ENCODE results near the gene CCR2. TPM values are rescaled to one million over a fixed set of nuclear protein-coding genes. Genes with fewer than 3 reads are reported as not detected.
A peak's percentile ranks its signal among the peaks of the same experiment; 100 is the strongest.

The CCR2 gene
- total and polyA plus RNA-seq, 2 donors from 2014 or later = 0.62 to 8.1 TPM

GRCh38 chr3:46356909-46357308, 3.0 kb downstream of the CCR2 start:
- Histone ChIP-seq H3K27ac (ENCODE audit: low read depth in 2 of 2, low read length in 2 of 2) (no peak overlapping the region), H3K9me3 (ENCODE audit: control insufficient read depth in 2 of 3, insufficient read depth in 1 of 3, low read length in 3 of 3) (no peaks in the 10 kb centered on the region), H3K27me3 (ENCODE audit: control insufficient read depth, insufficient read depth, low read length) (no peaks in the 10 kb centered on the region), H3K9ac (ENCODE audit: low read length in 3 of 3) (no peak overlapping the region), H3K36me3 (ENCODE audit: control insufficient read depth in 2 of 3, insufficient read depth in 3 of 3, low read length in 3 of 3) (no peaks in the 10 kb centered on the region), H3K4me3 (ENCODE audit: low read length in 3 of 3) (peak overlapping the region in 1 of 3 donors; percentile 4), H3K4me1 (ENCODE audit: control insufficient read depth in 2 of 3, insufficient read depth in 2 of 3, low read depth in 1 of 3, low read length in 3 of 3) (no peaks in the 10 kb centered on the region)
- DNase-seq (no peak), FAIRE-seq (no peak)
- TF ChIP-seq CTCF (IDR thresholded peaks at IDR 0.05; ENCODE audit: borderline replicate concordance, extremely low read depth, insufficient read depth) = no peak
- intact Hi-C loops (cut with DNase I) = no loop called here

- intact Hi-C loops (cut with DNase I) = no loop called here
- Histone ChIP-seq H3K4me3 (ENCODE audit: low read length in 3 of 3) (no peak overlapping the region), H3K27ac (ENCODE audit: low read depth in 2 of 2, low read length in 2 of 2) (no peak overlapping the region), H3K27me3 (ENCODE audit: control insufficient read depth, insufficient read depth, low read length) (no peaks in the 10 kb centered on the region), H3K4me1 (ENCODE audit: control insufficient read depth in 2 of 3, insufficient read depth in 2 of 3, low read depth in 1 of 3, low read length in 3 of 3) (no peaks in the 10 kb centered on the region), H3K36me3 (ENCODE audit: control insufficient read depth in 2 of 3, insufficient read depth in 3 of 3, low read length in 3 of 3) (no peaks in the 10 kb centered on the region), H3K9ac (ENCODE audit: low read length in 3 of 3) (no peak overlapping the region), H3K9me3 (ENCODE audit: control insufficient read depth in 2 of 3, insufficient read depth in 1 of 3, low read length in 3 of 3) (no peaks in the 10 kb centered on the region)
- no peak for TF ChIP-seq CTCF (IDR thresholded peaks at IDR 0.05; ENCODE audit: borderline replicate concordance, extremely low read depth, insufficient read depth)
- FAIRE-seq (no peak), DNase-seq (no peak)
Measured at GRCh38 chr3:46358466-46358865, 4.6 kb downstream of the CCR2 start.

GRCh38 chr3:46359733-46360493, 6.0 kb downstream of the CCR2 start:
- intact Hi-C loops (cut with DNase I) = no loop called here
- no peak for FAIRE-seq
- no peak for TF ChIP-seq CTCF (IDR thresholded peaks at IDR 0.05; ENCODE audit: borderline replicate concordance, extremely low read depth, insufficient read depth)

More at GRCh38 chr3:46359733-46360493, 6.0 kb downstream of the CCR2 start:
- H3K4me3 ChIP-seq (ENCODE audit: low read length in 3 of 3) = no peak overlapping the region
- no peaks in the 10 kb centered on the region for H3K36me3 ChIP-seq (ENCODE audit: control insufficient read depth in 2 of 3, insufficient read depth in 3 of 3, low read length in 3 of 3)
- no peaks in the 10 kb centered on the region for H3K27me3 ChIP-seq (ENCODE audit: control insufficient read depth, insufficient read depth, low read length)
- H3K4me1 ChIP-seq (ENCODE audit: control insufficient read depth in 2 of 3, insufficient read depth in 2 of 3, low read depth in 1 of 3, low read length in 3 of 3) = no peaks in the 10 kb centered on the region
- DNase-seq = no peak
- no peaks in the 10 kb centered on the region for H3K9me3 ChIP-seq (ENCODE audit: control insufficient read depth in 2 of 3, insufficient read depth in 1 of 3, low read length in 3 of 3)
- no peak overlapping the region for H3K9ac ChIP-seq (ENCODE audit: low read length in 3 of 3)
- H3K27ac ChIP-seq (ENCODE audit: low read depth in 2 of 2, low read length in 2 of 2) = no peak overlapping the region
